Measurements from ENCODE around the gene MAMLD1. TPM values are rescaled to one million over a fixed set of nuclear protein-coding genes. Genes with fewer than 3 reads are reported as not detected.

Gene MAMLD1, protein sequence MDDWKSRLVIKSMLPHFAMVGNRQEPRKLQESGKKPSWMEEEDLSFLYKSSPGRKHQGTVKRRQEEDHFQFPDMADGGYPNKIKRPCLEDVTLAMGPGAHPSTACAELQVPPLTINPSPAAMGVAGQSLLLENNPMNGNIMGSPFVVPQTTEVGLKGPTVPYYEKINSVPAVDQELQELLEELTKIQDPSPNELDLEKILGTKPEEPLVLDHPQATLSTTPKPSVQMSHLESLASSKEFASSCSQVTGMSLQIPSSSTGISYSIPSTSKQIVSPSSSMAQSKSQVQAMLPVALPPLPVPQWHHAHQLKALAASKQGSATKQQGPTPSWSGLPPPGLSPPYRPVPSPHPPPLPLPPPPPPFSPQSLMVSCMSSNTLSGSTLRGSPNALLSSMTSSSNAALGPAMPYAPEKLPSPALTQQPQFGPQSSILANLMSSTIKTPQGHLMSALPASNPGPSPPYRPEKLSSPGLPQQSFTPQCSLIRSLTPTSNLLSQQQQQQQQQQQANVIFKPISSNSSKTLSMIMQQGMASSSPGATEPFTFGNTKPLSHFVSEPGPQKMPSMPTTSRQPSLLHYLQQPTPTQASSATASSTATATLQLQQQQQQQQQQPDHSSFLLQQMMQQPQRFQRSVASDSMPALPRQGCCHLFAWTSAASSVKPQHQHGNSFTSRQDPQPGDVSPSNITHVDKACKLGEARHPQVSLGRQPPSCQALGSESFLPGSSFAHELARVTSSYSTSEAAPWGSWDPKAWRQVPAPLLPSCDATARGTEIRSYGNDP
- 11.2 to 12.5 TPM (median 11.5 TPM) in 5 replicates for total RNA-seq (2022; extraction: Qiagen RNA extraction; ENCODE audit: low read depth)

DNA sequence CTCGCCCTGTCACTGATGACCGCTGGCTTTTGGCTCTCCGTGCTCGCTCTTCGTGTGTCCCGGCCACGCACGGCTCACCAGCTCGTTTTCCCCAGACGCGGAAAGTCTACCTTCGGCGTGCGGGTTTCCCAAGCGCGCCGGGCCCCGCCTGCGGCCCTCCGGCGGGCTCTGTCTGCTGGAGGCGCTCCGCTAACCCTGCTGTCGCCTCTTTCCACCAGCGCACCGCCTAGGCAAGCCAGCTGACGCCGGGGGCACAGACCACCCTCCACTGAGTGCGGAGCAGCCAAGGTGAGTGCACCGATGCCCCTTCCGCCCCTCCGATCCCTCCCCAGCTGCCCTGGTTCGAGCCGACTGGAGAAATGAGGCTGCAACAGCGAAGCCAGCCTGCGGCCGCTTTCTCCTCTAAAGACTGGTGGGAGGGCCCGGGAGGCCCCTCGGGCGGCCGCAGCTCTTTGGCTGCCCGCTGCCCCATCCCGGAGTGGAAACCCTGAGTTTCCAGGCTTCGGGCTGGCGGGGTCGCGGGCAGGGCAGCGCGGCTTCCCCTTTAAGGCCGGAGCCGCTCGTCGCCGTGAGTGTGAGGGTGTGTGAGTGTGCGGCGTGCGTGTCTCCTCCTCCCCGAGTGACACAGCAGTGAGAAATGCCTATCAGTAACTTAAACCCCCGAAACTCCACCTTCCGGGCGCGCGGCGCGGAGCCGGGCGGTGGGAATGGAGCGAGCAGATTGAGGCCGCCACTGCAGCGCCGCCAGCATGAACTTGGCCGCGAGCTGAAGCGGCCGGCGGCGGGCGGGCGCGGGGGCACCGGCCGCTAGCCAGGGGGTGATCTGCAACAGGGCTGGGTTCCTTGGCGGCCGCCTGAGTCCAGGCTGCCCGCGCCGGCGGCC is at the start of gene MAMLD1:
Gene MAMLD1, plus strand, starts transcription at position 719 of the 883 bp plus-strand sequence. CDS start 82,200 bp downstream, outside the sequence.

Other genes starting within 250 kb of the MAMLD1 start
- gene MTM1, start 205.3 kb downstream of the MAMLD1 start, total RNA-seq (2022; extraction: Qiagen RNA extraction; ENCODE audit: low read depth), result 5.7 to 8.6 TPM (median 7.6 TPM) in 5 replicates

Measured in A549 treated with DMSO at 1 μM for 4 hours (cell line).